ENCODE data around the gene PTK7.
"Not testable (repeated sequence)": the region's sequence is repeated elsewhere in the genome, so short reads cannot be mapped to it uniquely, and the experiment has no call there.

Gene PTK7

DNA sequence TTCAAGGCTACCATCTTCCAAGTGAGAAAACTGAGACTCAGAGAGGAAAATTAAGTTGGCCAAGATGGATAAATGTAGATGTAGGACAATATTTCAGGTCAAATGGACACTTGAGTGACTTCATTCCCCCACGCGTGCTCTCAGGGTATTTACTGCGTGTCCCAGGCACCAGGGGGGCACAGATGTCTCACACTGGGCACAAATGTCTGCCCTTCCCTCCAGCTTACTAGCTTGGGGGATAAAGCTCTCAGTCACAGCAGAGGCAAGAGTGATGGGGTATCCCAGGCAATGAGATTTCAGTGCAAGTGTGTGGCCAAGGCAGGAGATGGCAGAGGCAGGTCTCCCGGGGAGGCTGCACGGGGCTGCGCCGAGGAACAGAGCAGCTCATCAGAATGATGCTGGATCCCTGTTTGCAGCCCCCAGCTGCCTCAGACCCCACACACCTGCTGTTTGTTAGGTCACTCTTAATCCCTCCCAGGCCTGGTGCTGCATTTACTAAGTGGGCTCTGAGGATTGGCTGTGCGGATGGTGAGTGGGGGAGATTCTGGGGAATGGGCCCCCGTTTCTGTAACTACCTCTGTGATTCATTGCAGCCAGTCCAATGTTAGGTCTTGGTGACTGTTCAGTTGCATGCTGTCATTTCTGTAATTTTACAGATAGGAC, 44.1 kb downstream of the PTK7 start:
- DNase-seq: no peak

DNA sequence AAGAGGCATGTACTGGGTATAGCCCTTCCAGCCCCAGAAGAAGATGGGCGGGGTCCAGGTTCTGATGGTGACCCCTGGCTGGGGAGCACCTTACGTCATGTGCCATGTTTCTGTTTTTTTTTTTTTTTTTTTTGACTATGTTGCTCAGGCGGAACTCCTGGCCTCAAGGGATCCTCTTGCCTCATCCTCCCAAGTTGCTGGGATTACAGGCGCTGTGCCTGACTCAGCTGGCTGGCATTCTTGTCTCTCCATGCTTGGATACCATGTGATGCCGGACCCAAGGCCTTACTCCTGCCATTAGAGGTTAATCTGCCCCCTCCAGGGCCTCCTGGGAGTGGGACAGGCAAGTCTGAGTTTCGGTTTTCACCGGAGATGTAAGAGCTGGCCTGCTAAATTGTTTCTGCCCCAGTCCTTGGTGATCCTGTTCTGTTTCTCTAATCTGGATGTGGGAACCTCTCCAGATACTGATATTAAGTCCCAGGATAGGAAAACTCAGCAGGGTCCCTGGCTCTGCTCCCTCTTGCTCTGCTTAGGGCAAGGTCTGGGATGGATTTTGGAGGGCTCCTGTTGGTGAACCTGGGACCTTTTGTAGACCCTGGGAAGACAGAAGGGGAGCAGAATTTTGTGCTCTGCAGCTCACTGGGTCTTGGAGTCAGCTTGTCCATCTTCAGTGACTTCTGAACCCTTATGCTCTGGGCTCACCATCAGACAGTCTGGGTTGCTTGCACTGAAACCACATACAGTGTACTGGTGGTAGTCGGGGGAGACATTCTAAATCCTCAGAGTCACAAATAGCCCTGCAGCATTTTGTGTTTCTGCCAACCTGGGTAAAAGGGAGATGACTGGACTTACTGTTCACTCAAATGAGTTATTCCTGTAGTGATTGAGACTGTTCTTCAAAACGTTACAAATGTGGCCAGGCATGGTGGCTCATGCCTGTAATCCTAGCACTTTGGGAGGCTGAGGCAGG, 45.1 kb downstream of the PTK7 start:
- DNase-seq: no peak

DNA sequence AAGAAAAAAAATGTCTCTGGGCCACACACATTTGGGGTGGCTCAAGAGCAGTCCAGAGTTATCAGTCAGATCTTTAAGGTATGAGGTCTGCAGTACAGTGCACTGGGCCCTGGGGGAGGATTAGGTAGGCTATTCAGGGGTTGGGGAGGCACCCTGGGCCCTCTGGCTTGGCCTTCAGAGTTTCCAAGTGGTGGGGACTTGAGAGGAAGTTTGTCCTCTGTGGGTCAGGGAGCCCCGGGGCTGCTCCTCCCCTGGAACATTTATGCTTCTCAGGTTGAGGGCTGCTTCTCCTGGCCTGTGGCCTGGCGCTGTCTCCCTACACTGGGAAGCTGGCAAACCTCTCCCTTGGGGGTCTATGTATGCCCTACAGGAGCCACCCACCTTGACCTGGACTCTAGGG, 46.0 kb downstream of the PTK7 start:
- DNase-seq: no peak

DNA sequence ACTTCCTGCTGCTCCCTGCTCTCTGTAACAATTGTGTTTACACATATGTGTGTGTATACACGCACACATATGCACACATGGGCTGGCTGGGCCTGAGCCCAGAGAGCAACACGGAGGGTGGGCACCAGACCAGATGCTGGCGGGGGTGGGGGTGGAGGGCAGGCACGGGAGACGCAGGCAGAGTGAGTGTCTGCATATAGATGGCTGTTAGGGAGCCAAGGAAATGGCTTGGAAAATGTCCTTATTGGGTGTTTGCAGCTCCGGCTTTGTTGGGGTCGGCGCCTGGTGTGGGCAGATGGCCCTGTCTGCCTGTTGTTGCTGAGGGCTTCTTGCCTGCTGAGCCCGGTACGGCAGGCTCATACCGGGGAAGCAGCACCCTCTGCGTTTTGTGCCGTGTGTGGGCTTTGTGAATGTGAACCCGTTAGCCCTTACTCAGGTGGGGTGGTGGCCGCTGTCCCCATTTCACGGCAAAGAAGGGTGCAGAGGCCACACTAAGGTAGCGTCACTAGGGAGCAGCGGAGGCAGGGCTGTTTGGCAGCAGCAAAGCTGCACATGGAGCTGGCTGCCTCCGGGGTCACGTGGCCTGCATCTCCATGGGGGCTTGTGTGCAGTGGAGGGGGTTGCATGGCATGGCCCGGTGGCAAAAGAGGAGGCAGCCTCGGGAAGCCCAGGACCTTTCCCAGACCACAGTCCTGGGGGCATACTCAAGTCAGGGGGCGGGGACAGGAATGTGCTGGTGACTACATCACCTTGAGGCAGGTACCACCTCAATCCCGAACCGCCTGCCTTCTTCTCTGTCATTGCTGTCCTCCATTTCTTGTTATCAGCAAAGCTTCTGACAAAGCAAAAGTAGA, 47.6 kb downstream of the PTK7 start:
- no peak for DNase-seq

DNA sequence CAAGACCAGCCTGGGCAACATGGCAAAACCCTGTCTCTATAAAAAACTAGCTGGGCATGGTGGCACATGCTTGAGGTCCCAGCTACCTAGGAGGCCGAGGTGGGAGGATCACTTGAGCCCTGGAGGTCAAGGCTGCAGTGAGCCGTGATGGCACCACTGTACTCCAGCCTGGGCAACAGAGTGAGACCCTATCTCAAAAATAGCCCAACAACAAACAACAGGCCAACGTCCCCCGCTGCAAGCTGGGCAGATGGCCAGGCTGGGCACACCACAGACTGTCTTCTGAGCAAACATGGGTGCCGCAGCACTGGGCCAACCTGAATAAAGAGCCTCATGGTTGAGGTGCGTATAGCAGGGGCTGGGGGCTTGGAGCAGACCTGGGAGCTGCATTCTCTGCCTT, 48.4 kb downstream of the PTK7 start:
- no peak for DNase-seq

DNA sequence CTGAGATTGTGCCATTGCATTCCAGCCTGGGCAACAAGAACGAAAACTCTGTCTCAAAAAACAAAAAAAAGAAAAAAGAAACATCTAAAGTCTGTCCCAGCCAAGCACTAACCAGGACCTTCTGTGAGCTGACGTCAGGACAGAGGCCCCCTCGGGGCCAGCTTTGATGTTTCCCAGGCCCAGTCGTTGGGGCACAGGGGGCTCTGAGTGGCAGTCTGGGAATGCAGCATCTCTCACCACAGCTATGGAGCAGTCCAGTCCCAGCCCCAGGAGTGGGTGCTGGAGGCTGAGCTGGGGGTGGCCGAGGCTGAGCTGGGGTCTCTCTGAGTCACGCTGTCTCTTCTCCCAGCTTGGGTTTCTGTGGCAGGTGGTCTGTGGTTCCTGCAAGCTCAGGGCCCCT, 49.0 kb downstream of the PTK7 start:
- DNase-seq: no peak

DNA sequence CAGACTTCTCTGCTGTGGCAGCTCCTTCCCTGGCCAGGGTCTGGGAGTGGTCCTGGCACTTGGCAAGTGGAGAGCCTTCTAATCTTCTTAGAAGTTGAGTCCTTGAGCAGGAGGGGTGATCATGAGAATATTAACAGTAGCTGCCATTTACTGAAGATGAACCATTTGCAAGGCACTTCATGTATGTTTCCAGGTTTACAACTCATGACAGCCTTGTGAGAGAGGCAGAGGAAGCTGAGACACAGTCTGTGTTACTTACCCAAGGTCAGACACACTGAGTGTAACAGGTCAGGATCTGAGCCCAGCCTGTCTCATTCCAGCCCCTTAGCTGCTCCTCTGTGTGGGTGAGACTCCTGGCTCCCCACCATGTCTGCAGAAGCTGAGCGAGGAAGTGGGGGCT, 49.4 kb downstream of the PTK7 start:
- DNase-seq: no peak

DNA sequence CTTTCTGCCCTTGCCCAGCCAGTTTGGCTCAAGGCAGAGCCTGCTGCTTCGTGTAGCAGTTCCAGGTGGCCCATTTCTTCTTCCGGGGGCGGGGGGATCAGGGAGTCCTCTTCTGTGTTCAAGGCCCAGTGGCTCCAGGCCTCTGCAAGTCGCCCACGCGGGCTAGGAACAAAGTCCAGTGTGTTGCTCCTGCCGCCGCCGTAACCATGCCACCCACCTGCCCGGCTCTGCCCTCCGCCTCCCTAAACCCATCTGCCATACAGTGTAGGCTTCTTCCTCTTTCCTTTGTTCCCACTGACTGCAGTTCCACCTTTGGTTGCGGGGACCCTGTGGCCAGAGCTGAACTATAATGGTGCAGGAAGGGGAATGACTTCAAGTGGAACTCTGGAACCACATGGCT, 51.1 kb downstream of the PTK7 start:
- DNase-seq: no peak

DNA sequence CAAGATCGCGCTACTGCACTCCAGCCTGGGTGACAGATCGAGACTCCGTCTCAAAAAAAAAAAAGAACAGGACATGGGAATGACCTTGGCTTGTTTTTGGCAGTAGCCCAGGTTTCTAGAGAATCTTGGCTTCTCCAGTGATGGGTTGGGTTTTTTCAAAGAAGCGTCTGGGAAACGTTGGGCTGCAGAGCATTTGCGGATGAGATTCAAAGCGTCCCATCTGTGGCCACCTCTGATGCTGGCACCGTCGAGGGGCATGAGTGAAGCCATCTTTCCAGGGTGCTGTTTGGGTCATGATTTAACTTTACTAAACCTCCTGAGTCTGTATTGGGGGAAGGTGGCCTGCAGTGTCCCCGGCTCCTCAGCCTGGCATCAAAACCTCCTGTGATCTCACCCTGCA, 51.8 kb downstream of the PTK7 start:
- no peak for DNase-seq

DNA sequence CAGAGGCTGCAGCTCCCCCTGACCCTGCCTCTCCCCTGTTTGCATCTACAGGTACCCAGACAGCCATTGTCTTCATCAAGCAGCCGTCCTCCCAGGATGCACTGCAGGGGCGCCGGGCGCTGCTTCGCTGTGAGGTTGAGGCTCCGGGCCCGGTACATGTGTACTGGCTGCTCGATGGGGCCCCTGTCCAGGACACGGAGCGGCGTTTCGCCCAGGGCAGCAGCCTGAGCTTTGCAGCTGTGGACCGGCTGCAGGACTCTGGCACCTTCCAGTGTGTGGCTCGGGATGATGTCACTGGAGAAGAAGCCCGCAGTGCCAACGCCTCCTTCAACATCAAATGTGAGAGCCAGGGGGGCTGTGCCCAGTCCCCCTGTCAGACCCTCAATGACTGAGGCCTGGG, 52.8 kb downstream of the PTK7 start:
- no peak for DNase-seq

DNA sequence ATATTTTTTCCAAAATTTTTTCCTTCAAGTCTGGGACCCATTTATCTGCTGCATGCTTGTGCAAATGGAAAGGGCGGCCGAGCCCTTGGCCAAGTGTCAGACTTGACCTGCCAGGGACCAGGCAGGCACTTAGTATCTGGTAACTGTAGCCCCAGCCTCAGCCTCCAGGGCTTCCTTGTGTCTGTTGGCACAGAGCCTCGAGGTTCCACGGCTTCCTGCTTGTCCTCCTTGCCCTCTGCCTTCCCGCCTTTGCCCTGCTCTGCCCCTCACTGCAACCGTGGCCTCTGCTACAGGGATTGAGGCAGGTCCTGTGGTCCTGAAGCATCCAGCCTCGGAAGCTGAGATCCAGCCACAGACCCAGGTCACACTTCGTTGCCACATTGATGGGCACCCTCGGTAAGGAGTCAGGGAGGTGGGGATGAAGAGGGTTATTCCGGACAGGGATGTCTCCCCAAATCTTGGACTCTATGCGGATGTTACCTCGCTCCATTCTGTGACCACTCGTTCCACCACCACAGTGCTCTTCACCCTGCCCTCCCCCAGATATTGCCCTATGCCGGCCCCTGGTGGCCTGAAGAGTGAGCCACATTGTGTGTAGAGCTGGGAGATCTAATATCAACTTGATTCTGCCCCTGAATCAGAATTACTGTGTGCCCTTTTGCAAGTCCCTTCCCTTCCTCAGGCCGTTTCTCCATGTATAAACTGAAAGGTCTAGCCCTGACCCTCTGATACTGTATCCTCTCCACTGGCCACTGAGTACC, 53.5 kb downstream of the PTK7 start:
- DNase-seq: no peak

DNA sequence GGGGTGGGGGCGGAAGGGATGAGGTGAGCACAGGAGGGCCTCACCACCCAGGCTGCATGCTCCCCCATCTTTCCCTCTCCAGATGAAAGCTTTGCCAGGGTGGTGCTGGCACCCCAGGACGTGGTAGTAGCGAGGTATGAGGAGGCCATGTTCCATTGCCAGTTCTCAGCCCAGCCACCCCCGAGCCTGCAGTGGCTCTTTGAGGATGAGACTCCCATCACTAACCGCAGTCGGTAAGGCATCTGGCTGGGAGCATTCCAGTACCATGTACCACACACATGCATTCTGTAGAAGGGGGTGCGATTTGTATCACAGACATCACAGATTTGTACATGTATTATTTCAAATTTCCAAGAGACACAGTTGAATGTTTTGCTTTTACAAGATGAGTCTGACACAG, 54.3 kb downstream of the PTK7 start:
- no peak for DNase-seq

DNA sequence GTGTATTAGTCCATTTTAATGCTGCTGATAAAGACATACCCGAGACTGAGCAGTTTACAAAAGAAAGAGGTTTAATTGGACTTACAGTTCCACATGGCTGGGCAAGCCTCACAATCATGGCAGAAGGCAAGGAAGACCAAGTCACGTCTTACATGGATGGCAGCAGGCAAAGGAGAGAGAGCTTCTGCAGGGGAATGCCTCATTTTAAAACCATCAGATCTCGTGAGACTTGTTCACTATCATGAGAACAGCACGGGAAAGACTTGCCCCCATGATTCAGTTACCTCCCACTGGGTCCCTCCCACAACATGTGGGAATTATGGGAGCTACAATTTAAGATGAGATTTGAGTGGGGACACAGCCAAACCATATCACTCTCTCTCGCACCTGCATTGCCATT, 55.3 kb downstream of the PTK7 start:
- DNase-seq: not testable (repeated sequence)

DNA sequence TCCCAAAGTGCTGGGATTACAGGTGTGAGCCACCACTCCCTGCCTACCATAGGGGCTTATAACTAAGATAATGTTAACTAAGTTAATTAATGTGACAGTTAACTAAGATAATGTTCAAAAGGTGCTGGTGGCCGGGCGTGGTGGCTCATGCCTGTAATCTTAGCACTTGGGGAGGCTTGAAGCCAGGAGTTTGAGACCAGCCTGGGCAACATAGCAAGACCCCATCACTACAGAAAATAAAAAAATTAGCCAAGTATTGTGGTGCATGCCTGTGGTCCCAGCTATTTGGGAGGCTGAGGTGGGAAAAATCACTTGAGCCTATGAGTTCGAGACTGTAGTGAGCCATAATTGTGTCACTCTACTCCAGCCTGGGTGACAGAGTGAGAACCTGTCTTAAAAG, 62.2 kb downstream of the PTK7 start:
- DNase-seq: no peak

DNA sequence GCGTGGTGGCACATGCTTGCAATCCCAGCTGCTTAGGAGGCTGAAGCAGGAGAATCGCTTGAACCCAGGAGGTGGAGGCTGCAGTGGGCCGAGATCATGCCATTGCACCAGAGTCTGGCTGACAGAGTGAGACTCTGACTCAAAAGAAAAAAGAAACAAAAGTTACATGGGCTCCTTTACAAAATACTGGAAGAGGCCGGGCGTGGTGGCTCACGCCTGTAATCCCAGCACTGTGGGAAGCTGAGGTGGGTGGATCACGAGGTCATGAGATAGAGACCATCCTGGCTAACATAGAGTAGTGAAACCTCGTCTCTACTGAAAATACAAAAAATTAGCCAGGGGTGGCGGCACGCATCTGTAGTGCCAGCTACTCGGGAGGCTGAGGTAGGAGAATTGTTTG, 63.9 kb downstream of the PTK7 start:
- not testable (repeated sequence) for DNase-seq

DNA sequence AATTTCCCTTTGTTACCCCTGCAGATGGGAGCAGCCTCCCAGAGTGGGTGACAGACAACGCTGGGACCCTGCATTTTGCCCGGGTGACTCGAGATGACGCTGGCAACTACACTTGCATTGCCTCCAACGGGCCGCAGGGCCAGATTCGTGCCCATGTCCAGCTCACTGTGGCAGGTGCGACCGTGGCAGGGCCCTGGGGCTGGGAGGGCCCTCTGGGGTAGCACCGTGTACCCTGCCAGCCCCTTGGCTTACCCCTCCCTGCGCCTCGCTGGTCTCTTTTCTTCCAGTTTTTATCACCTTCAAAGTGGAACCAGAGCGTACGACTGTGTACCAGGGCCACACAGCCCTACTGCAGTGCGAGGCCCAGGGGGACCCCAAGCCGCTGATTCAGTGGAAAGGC, 65.5 kb downstream of the PTK7 start:
- DNase-seq: no peak

DNA sequence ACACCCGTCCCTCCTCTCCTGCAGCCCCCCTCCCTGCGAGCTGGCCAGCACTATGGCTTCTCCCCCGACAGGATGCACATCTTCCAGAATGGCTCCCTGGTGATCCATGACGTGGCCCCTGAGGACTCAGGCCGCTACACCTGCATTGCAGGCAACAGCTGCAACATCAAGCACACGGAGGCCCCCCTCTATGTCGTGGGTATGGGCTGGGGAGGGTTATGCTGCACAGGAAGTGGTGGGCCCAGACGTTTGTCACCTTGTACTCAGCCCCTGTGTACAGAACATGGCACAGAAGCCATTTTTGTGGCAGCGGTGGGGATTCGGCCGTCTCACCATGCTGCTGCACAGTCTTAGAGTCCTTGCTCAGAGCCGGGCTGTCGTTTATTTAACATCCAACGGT, 66.0 kb downstream of the PTK7 start:
- no peak for DNase-seq

DNA sequence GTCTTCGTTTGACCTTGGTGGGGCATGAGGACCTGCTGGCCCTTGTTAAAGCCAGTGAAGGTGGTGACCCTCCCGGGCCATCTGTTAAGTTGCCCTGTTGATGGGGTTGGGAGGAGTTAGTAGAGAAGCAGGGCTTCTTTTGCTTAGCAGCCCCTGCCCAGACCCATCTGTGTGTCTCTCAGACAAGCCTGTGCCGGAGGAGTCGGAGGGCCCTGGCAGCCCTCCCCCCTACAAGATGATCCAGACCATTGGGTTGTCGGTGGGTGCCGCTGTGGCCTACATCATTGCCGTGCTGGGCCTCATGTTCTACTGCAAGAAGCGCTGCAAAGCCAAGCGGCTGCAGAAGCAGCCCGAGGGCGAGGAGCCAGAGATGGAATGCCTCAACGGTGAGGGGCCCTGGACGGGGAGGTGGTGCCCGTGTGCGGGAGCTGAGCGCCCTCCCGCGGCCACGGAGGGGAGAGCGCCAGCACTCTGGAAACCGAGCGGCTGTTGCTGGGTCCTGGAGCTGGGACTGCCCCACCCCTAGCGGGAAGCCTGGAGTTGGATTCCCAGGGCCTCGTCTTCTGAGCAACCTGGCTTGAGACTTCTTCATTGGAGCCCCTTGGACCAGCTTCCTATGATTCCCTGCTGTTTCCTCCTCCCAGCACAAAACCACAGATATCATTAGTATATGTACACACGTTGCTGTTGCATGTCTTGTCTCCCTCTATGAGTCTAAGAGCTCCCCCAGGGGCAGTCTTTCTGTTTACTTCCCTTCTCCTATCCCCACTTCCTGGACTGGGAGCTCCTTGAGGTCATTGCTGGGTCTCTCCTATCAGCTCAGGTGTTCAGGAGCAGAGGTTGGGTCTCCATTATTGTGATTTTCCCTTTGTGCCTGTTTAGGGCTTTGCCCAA, 67.4 kb downstream of the PTK7 start:
- DNase-seq: peak; percentile 55

DNA sequence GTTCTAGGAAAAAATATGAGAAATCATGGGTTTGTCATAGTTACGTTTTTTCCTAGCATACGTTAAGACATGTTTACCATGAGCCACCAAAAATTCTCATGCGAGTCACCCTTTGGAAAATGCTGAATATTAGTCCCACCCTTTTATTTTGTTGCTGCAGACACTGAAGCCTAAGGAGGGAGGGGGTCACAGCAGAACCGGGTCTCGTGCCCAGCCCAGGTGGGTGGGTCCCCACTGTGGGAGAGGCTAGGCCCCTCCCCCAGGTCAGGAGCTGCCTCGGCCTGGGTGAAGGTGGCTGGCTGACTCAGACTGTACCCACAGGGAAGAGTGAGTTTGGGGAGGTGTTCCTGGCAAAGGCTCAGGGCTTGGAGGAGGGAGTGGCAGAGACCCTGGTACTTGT, 68.8 kb downstream of the PTK7 start:
- DNase-seq: no peak

DNA sequence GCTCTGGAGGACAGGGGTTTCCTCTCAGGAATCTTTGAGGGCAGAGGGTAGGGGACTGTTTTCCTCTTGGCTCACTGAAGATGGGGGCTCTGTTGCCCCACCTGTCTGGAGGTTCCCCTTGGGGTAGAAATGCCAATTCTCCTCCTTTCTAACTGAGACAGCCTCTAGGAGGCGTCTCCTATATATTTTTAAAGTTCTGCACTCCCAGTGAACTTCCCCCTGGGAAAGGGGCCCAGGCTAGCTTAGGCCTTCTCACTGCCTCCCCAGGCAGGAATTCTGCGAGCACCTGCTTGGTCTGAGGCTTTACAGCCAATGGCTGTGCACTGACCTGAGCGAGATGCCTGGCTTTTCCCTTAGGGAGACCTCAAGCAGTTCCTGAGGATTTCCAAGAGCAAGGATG, 70.1 kb downstream of the PTK7 start:
- no peak for DNase-seq

All from T-helper 9 cell (primary cell).